GM15510 (cell line): ENCODE measurements around the gene NTS.

Experiments used
- POLR2A ChIP-seq: IDR thresholded peaks from 3 replicates; pipeline ENCODE4 v1.6.1; 2011; ENCODE audit warnings: borderline replicate concordance; ENCODE audit not compliant: insufficient read length; ENCODE audit errors: extremely low read depth

Gene NTS

GRCh38 chr12:85874031-85874461 is at the start of gene NTS:
Gene NTS (plus strand): TSS chr12:85874295. CDS start chr12:85874404, 109 bp downstream.
- TF ChIP-seq POLR2A, result no peak

DNA sequence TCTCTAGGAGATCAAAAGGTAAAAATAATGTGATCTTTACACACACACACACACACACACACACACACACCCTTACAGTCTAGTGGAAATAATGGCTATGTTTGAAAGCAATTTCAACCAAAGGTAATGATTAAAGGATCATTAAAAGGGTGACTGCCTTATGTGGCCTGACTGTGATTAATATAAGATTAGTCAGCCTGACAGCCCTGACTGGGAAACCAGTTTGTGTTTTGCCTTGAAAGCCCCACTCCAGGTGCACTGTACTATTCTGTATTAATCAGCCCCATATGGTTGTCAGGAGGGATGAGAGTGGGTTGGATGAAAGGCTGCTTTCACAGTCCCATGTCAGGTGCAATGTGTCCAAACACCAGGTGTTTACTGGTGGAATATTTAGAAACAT is 48.3 kb upstream of the NTS start:
- TF ChIP-seq POLR2A, result no peak

DNA sequence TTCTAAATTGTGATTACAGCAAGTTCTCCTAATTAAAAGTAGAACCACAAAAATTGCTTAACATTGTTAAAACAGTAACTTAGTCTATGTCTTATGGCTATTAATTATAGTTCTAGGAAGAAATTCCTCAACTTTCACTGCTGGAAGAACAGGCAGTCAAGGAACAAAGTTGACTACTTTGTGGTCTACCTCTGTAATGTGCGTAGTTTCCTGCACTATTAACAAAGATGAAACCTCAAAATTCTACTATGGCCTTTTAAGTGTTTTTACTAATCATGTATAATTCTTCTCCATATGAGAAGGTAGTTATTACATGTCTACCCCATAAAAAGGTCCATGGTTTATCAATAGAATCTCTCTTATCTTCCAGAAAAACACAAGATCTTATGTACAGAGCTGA is 45.5 kb upstream of the NTS start:
- TF ChIP-seq POLR2A, result no peak

DNA sequence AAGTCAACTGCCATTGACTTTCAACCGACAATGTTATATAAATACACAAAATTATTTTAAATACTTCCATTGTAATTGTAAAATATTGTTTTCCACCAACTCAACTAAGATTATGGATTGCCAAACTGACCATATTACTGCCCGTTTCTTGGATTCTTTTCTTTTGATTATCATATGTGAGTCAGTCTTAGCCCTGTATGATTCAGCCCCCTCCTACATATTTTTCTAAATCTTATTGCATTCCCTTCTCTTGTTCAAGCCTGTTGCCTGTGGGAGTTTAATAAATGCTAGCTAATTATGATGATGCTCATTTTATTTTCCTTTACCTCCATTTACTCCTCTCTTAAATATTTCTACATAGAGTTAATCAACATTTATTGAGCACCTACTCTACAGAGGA is 44.7 kb upstream of the NTS start:
- no peak for TF ChIP-seq POLR2A

DNA sequence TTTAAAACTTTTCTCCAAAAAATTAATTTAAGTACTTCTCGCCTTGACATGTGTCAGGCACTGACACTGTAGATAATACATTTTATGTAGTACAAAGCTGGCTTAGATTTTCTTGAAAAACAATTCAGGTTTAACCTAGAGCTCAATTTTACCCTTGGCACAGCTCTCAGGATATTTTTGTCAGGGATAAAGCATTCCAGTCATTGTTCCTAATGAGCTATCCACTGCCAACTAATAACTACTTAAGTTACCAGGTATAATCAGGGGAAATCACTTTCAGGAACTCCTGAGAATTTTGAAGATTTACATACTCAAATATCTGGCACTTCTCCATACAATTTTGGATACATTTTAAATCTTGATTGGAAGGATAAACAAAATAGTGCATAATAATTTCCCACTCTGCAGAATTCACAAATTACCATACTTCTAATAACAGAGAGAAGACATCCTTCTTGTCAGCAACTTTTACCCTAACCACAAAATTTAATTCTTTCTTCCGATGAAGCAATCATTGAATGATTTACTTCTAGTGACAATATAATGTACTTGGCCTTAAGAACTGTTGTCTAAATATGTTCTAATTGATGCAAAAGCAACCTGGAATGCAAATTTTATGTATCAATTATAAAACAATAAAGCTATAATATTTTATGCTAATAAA is 42.6 kb upstream of the NTS start:
- no peak for TF ChIP-seq POLR2A

DNA sequence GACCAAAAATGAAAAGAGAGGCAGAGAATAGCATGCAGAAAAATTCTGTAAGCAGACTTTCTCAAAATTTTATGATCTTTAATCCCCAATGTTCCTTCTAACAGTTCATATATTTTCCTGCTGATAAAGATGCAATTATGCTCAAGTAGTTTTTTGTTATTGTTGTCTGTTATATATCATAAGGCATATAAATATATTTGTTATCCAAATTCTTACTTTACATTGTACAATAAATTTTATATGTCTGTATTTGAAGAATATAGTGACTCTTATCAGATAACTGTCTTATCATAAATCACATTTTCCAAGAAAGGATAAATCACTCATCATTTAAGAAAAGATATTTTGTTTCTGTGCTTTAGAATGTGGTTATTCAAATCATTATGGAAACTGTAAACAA is 40.5 kb upstream of the NTS start:
- TF ChIP-seq POLR2A, result no peak

GRCh38 chr12:85834378-85834777 is 39.7 kb upstream of the NTS start:
- TF ChIP-seq POLR2A, result no peak

GRCh38 chr12:85835426-85836196 is 38.5 kb upstream of the NTS start:
- TF ChIP-seq POLR2A, result no peak

DNA sequence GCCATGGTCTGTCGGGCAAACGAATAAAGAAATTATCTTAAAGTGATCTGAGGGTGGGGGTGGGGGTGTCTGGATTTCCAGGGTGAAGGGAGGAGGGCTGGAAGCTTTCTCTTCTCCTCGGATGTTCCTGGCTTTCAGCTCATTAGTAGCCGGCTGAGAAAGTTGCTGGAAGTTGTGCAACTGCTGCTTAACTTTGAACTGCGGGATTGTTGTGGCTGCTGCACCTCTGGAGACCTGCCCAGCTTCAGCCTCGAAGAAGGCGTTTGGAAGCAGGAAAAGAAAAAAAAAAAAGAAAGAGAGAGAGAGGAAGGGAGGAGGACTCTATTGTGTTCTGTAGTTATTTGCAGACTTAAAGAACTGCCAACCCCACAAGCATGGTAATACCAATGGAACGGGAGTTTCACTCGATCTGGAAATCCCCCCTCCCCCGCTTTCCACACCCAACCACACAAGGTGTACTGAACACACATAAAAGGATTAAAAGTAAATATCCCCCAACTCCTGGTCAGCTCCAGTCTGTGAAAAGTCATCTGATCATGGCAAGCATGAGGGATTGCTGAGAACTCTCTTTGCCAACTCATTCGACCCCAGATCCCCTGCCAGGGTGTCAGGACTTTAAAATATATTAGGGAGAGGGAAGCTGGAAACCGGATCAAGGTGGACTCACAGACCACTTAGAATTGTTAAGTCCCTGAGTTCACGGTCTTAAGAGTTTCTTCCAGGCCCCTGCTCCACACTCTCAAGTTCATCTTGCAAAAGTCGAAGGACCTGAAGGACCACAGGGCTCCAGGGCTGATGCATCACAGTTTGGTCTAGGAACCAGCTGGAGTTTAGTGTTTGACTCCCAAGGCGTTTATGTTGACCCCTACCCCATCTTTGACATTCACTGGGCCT is 37.7 kb upstream of the NTS start, which contains the start of gene RASSF9:
TSS of gene RASSF9 (minus strand) at position 213 of the 894 bp plus-strand sequence. CDS start at position 5, 208 bp downstream.
- no peak for TF ChIP-seq POLR2A

DNA sequence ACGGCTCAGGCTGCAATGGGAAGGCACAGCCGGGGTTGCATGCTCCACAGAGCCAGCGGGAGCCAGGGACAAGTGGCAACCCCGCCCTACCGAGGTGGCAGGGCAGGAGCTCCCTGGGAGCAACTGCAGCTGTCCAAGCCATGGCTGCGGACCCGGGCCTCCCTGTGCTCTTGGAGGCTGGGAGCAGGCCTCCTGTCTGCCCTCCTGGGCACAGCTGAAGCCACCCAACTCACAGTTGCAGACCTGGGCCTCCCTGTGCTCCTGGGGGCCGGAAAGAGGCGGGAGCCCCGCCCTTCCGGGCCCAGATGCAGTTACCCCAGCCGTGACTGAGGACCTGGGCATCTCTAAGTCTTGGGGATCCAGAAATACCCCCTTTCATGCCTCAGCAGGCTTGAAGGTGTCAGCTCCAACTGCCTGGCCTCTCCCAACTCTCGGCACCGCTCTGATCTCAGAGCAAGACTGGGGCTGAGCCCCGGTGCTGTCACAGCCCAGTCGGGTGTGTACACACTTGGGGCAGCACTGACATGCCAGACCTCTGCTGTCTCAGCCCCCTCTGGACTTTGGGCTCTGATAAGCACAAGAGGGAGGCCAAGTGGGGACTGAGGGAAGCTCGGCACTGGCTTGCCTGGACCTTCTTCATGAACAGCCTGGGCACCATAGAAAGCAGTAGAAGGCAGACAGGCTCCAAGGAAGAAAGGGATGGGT is 30.3 kb upstream of the NTS start:
- no peak for TF ChIP-seq POLR2A

DNA sequence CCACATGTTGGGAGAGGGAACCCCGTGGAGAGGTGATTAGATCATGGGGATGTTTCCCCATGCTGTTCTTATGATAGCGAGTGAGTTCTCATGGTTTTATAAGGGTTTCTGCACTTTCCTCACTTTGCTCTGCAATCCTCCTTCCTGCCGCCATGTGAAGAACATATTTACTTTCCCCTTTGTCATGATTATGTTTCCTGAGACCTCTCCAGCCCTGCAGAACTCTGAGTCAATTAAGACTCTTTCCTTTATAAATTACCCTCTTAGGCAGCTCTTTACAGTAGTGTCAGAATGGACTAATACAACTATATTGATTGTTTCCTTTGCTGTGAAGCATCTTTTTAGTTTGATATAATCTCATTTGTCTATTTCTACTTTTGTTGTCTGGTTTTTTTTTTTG is 24.8 kb upstream of the NTS start:
- TF ChIP-seq POLR2A, result no peak

DNA sequence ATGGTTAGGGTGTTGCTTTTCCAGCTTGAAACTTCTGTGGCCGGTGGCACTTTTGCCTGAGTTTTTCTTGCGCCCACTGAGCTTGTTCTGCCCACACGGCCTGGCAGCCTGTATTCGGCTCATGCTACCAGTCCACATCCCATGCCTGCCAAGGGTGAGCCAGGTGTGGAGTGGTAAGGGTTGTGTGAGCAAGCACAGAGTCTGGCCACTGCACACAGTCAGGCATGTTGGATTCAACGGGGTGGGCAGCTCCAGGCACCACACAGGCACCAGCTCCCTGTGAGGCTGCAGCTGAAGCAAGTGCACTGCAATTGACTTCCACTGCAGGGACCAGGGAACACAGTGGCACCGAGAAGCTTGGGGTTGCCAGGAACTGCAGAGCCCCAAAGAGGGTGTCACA is 18.8 kb upstream of the NTS start:
- TF ChIP-seq POLR2A, result no peak

GRCh38 chr12:85856966-85857365 is 17.1 kb upstream of the NTS start:
- no peak for TF ChIP-seq POLR2A

GRCh38 chr12:85865890-85866289 is 8.2 kb upstream of the NTS start:
- no peak for TF ChIP-seq POLR2A

DNA sequence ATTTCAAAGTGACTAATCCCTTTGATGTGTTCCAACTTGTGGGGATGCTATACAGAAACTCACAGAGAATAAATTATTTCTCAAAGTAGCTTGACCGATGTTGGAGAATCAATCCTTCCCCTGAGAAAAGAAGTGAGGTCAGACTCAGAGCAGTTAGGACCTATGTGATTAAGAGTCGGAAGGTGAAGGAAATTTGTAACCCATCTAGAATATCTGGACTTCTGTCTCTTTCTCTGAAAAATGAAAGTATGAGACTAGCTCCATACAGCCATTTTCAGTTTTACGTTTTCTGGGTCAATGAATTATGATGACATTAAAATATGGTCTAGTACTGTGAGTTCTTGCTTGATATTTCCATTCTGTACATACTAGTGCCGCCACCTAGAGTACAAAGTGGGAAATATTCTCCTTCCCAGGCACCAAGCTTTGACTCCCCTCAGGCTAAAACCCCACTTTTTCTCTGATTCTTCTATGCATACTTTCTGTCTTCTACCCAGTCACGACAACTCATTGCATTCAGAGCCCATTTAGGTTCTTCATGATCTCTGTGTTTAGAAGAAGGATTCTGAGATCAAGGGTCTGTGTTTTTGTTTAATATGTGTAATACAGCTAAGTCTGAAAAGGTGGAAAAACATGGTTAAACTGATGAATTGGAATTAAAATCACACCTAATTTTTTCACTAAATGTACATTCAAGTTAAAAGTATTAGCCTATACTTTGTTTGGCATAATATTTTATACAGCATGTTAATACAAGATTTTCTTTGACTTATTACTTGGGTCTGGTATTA is 6.9 kb upstream of the NTS start:
- no peak for TF ChIP-seq POLR2A
